A549 (cell line): ENCODE data around the gene GSK3A. TPM values are rescaled to one million over a fixed set of nuclear protein-coding genes. Genes with fewer than 3 reads are reported as not detected.

ENCODE experiments used
- ATAC-seq, 2 experiments: fragments of 200-7000 bp in 1 of 2; fragments of >200 bp in 1 of 2; cut with Nextera tagmentation in 1 of 2; cut with Tn5 transposase in 1 of 2; 3 replicates each; pipeline versions ENCODE4 v1.8.0 to v1.9.1; 2018 to 2020; ENCODE audit warnings: mild to moderate bottlenecking in 1 of 2, moderate library complexity in 1 of 2
- CTCF ChIA-PET: fragments of 300-600 bp; sonication (Branson Sonifier 250); formaldehyde crosslinking; extraction: SDS; loops from one replicate; lab custom pipeline; 2021; ENCODE audit warnings: antibody characterized with exemption, inconsistent platforms; lab: Yijun Ruan, JAX
- POLR2A ChIA-PET: fragments of 350-600 bp; formaldehyde crosslinking; extraction: SDS; loops from one replicate; lab custom pipeline; 2021; ENCODE audit warnings: antibody characterized with exemption, inconsistent platforms; lab: Yijun Ruan, JAX
- DNase-seq, 2 experiments: peaks; one replicate each; pipeline versions ENCODE4 v3.0.0 to v3.0.0-alpha.2; 2011 to 2016; ENCODE audit warnings: low read depth in 1 of 2, low spot score in 1 of 2
- FAIRE-seq: peaks from 2 replicates; lab custom pipeline; 2011; peaks lifted over from hg19 to GRCh38; lab: Jason Lieb, UNC
- H3K27ac ChIP-seq, 2 experiments: fragments of >200 bp; sonication (Bioruptor Twin); formaldehyde crosslinking; 3 replicates each; pipeline ENCODE4 v1.5.1; 2016 to 2017
- H3K4me1 ChIP-seq: fragments of >200 bp; sonication (Bioruptor Twin); formaldehyde crosslinking; 3 replicates; pipeline ENCODE4 v1.6.1; 2016
- H3K4me2 ChIP-seq: fragments of >200 bp; sonication (Bioruptor Twin); formaldehyde crosslinking; 3 replicates; pipeline ENCODE4 v1.6.1; 2016
- H3K4me3 ChIP-seq: fragments of >200 bp; sonication (Bioruptor Twin); formaldehyde crosslinking; 3 replicates; pipeline ENCODE4 v1.5.1; 2016
- H3K9me3 ChIP-seq: fragments of >200 bp; sonication (Bioruptor Twin); formaldehyde crosslinking; 3 replicates; pipeline ENCODE4 v1.6.1; 2016
- ATOH8 ChIP-seq: fragments of 250-450 bp; sonication (Bioruptor Pico); IDR thresholded peaks from 2 replicates; pipeline ENCODE4 v1.5.0; 2020; ENCODE audit warnings: low read depth, mild to moderate bottlenecking, moderate library complexity
- BHLHE40 ChIP-seq: IDR thresholded peaks from 2 replicates; pipeline ENCODE4 v1.6.1; 2012; ENCODE audit warnings: low read depth, low read length, inconsistent platforms
- CBX2 ChIP-seq: fragments of 200-600 bp; sonication (generic); IDR thresholded peaks from 2 replicates; pipeline ENCODE4 v1.6.1; 2016; ENCODE audit warnings: low read depth, mild to moderate bottlenecking, borderline replicate concordance
- CTCF ChIP-seq: fragments of >200 bp; sonication (Bioruptor Twin); formaldehyde crosslinking; IDR thresholded peaks from 3 replicates; pipeline ENCODE4 v1.5.1; 2016
- ELK1 ChIP-seq: fragments of 150-350 bp; IDR thresholded peaks from 2 replicates; pipeline ENCODE4 v1.6.1; 2014; ENCODE audit warnings: low read depth, mild to moderate bottlenecking, low read length
- EP300 ChIP-seq, 2 experiments: fragments of >200 bp; sonication (Bioruptor Twin); formaldehyde crosslinking; IDR thresholded peaks; 2 replicates in 1 of 2; 3 replicates in 1 of 2; pipeline ENCODE4 v1.6.1; 2016 to 2017
- FOSB ChIP-seq: fragments of 250-450 bp; sonication (Bioruptor Pico); IDR thresholded peaks from 2 replicates; pipeline ENCODE4 v1.5.0; 2020; ENCODE audit warnings: mild to moderate bottlenecking, moderate library complexity
- FOSL2 ChIP-seq, 2 experiments: fragments of 450-650 bp in 1 of 2; fragments of >200 bp in 1 of 2; sonication (Bioruptor Twin) in 1 of 2; formaldehyde crosslinking; IDR thresholded peaks; 2 replicates each; pipeline versions ENCODE4 v1.5.0 to v1.6.1; 2016 to 2020; ENCODE audit warnings: mild to moderate bottlenecking in 1 of 2, moderate library complexity in 1 of 2
- HDAC2 ChIP-seq: fragments of 200-600 bp; sonication (generic); IDR thresholded peaks from 2 replicates; pipeline ENCODE4 v1.6.1; 2016
- HMGXB4 ChIP-seq: fragments of 250-450 bp; sonication (Bioruptor Pico); IDR thresholded peaks from 2 replicates; pipeline ENCODE4 v1.5.0; 2021; ENCODE audit warnings: mild to moderate bottlenecking, moderate library complexity, borderline replicate concordance
- JUN ChIP-seq, 2 experiments: fragments of >200 bp; sonication (Bioruptor Twin); formaldehyde crosslinking; IDR thresholded peaks; 2 replicates in 1 of 2; 3 replicates in 1 of 2; pipeline ENCODE4 v1.6.1; 2016 to 2017
- JUNB ChIP-seq: fragments of >200 bp; sonication (Bioruptor Twin); formaldehyde crosslinking; IDR thresholded peaks from 2 replicates; pipeline ENCODE4 v1.6.1; 2016
- NFE2L2 ChIP-seq: fragments of 150-350 bp; conservative IDR thresholded peaks from 2 replicates; pipeline ENCODE4 v1.6.1; 2014; ENCODE audit warnings: low read length
- NPAS2 ChIP-seq: fragments of 250-450 bp; sonication (Bioruptor Pico); IDR thresholded peaks from 2 replicates; pipeline ENCODE4 v1.8.0; 2022; ENCODE audit warnings: mild to moderate bottlenecking, moderate library complexity, borderline replicate concordance
- PHF8 ChIP-seq: fragments of 200-600 bp; sonication (generic); IDR thresholded peaks from 2 replicates; pipeline ENCODE4 v1.6.1; 2016; ENCODE audit warnings: low read depth, mild to moderate bottlenecking, antibody characterized with exemption, moderate library complexity, borderline replicate concordance
- POLR2AphosphoS2 ChIP-seq: conservative IDR thresholded peaks from 2 replicates; pipeline ENCODE4 v1.6.1; 2012; ENCODE audit warnings: low read length, improper control_type of control experiment, inconsistent platforms
- RARB ChIP-seq: fragments of 250-450 bp; sonication (Bioruptor Pico); IDR thresholded peaks from 2 replicates; pipeline ENCODE4 v1.8.0; 2021; ENCODE audit warnings: mild to moderate bottlenecking, moderate library complexity
- RCOR1 ChIP-seq: fragments of 150-350 bp; IDR thresholded peaks from 2 replicates; pipeline ENCODE4 v1.6.1; 2014; ENCODE audit warnings: antibody characterized with exemption, low read length, low read depth
- RFX5 ChIP-seq: fragments of 450-650 bp; IDR thresholded peaks from 2 replicates; pipeline ENCODE4 v1.7.1; 2014; ENCODE audit warnings: antibody characterized with exemption, mild to moderate bottlenecking, moderate library complexity
- SMC3 ChIP-seq: fragments of >200 bp; sonication (Bioruptor Twin); formaldehyde crosslinking; IDR thresholded peaks from 3 replicates; pipeline ENCODE4 v1.6.1; 2018; ENCODE audit warnings: inconsistent platforms
- TFCP2L1 ChIP-seq: fragments of 250-450 bp; sonication (Bioruptor Pico); IDR thresholded peaks from 2 replicates; pipeline ENCODE4 v1.5.0; 2021; ENCODE audit warnings: mild to moderate bottlenecking
- ZC3H11A ChIP-seq: fragments of 450-650 bp; IDR thresholded peaks from 2 replicates; pipeline ENCODE4 v1.6.1; 2014; ENCODE audit warnings: antibody characterized with exemption, mild to moderate bottlenecking
- ZNF302 ChIP-seq: fragments of 250-450 bp; sonication (Bioruptor Pico); IDR thresholded peaks from 2 replicates; pipeline ENCODE4 v1.9.0; 2021; ENCODE audit warnings: inconsistent platforms, mild to moderate bottlenecking, moderate library complexity
- WGBS: methylation state at CpG from one replicate; pipeline ENCODE4 v1.1.6; 2017; ENCODE audit errors: missing lambda C conversion rate; 5-methylcytosine and 5-hydroxymethylcytosine counted together
- polyA plus RNA-seq, 4 experiments: library from polyadenylated mRNA; depleted of rRNA in 3 of 4; stranded (reverse); fragments of >200 nt; fragmentation: RNase III in 1 of 4; extraction: RNeasy Plus Mini Kit Qiagen cat#74134 plus additional on column Dnase treatment in 1 of 4; gene quantifications; 2 replicates in 3 of 4; 3 replicates in 1 of 4; pipeline ENCODE4 v1.2.3, GENCODE V29; 2011 to 2017

The GSK3A gene
- polyA plus RNA-seq, 2 of the 4 experiments (the other 2 are of a cell fraction) = 55.2 to 85.1 TPM

- TF ChIP-seq NPAS2 (CRISPR knock-in tag) (no peak), JUNB (no peak), NFE2L2 (no peak), HDAC2 (no peak), RCOR1 (no peak), CBX2 (no peak), FOSB (CRISPR knock-in tag) (no peak), HMGXB4 (CRISPR knock-in tag) (no peak)
- TF ChIP-seq, all 56 proteins: peak for 0
Observed at GRCh38 chr19:42272535-42272897, 30.1 kb upstream of the GSK3A start (continued).

- no peak for FAIRE-seq
- ChIA-PET POLR2A (no interaction called here), CTCF (interaction anchor here (0.8 to 14.6 kb wide), 6 partner anchors 9 to 129 kb away, joined by 3 to 373 read pairs (median 14); partner anchors contain the start of gene GSK3A)
- WGBS = 94% methylated on average over 35 of the region's 35 CpGs
- Histone ChIP-seq H3K27ac (peak overlapping the region; percentile 87 to 94; a peak in 4 of 6 replicates), H3K4me2 (no peak overlapping the region), H3K9me3 (no peaks in the 10 kb centered on the region), H3K4me1 (peaks cover 28% of the 10 kb centered on the region), H3K4me3 (no peak overlapping the region)
- no peak for TF ChIP-seq POLR2AphosphoS2
- TF ChIP-seq SMC3 = no peak
- TF ChIP-seq JUN (IDR thresholded peaks at IDR 0.05) = no peak
- TF ChIP-seq CTCF = no peak
- no peak for TF ChIP-seq BHLHE40
- no peak for TF ChIP-seq PHF8
- TF ChIP-seq CBX2 = no peak
- TF ChIP-seq RFX5 = no peak
- no peak for TF ChIP-seq NPAS2 (CRISPR knock-in tag)
- no peak for TF ChIP-seq ATOH8 (CRISPR knock-in tag)
- TF ChIP-seq ZNF302 (CRISPR knock-in tag) = no peak
- TF ChIP-seq EP300 (IDR thresholded peaks at IDR 0.05) = no peak
- no peak for TF ChIP-seq ZC3H11A
- no peak for TF ChIP-seq TFCP2L1 (CRISPR knock-in tag)
- TF ChIP-seq FOSL2 (IDR thresholded peaks at IDR 0.05) = no peak
- no peak for TF ChIP-seq FOSL2 (CRISPR knock-in tag; IDR thresholded peaks at IDR 0.05)
- no peak for TF ChIP-seq RARB (CRISPR knock-in tag)
- no peak for TF ChIP-seq ELK1
- no peak for TF ChIP-seq HMGXB4 (CRISPR knock-in tag)
- no peak for TF ChIP-seq NFE2L2
- no peak for ATAC-seq
- DNase-seq = no peak
Observed at GRCh38 chr19:42271861-42272534, 29.6 kb upstream of the GSK3A start.
